Psoas muscle (tissue), 8 donors: ENCODE data around the gene MALRD1. TPM values are rescaled to one million over a fixed set of nuclear protein-coding genes. Genes with fewer than 3 reads are reported as not detected.

ENCODE experiments used
- ATAC-seq, 4 donors: fragments of 200-7000 bp; cut with Tn5 transposase; one replicate each; pipeline ENCODE4 v1.9.1; 2020; ENCODE audit warnings: moderate library complexity in 3 of 4, mild to moderate bottlenecking in 2 of 4
- DNase-seq, 2 donors: peaks; one replicate each; pipeline ENCODE4 v3.0.0-alpha.2; 2020
- H3K27ac ChIP-seq: fragments of 200-600 bp; one replicate; pipeline ENCODE4 v1.8.0; 2022
- H3K27me3 ChIP-seq, 3 donors: fragments of 200-600 bp in 1 of 3; one replicate each; pipeline versions ENCODE4 v1.6.1 to v1.8.0; 2013 to 2022; ENCODE audit warnings: low read length in 2 of 3, mild to moderate bottlenecking in 2 of 3, moderate library complexity in 1 of 3; ENCODE audit not compliant: insufficient read depth in 3 of 3
- H3K36me3 ChIP-seq, 2 donors: fragments of 200-600 bp in 1 of 2; one replicate each; pipeline versions ENCODE4 v1.6.1 to v1.8.0; 2013 to 2022; ENCODE audit warnings: low read depth in 1 of 2, mild to moderate bottlenecking in 1 of 2, moderate library complexity in 1 of 2; ENCODE audit not compliant: insufficient read depth in 1 of 2
- H3K4me1 ChIP-seq: fragments of 200-600 bp; one replicate; pipeline ENCODE4 v1.8.0; 2022
- H3K4me3 ChIP-seq: fragments of 200-600 bp; one replicate; pipeline ENCODE4 v1.8.0; 2022; ENCODE audit warnings: mild to moderate bottlenecking
- H3K9me3 ChIP-seq: fragments of 200-600 bp; one replicate; pipeline ENCODE4 v1.8.0; 2022
- CTCF ChIP-seq: fragments of 200-600 bp; IDR thresholded peaks from one replicate; pipeline ENCODE4 v1.8.0; 2022; ENCODE audit warnings: antibody characterized with exemption
- WGBS, 3 donors: extraction: QIAGEN DNeasy Blood & Tissue Kit; methylation state at CpG; one replicate each; pipeline versions ENCODE4 v1.1.6 to v1.1.7; 2013; 5-methylcytosine and 5-hydroxymethylcytosine counted together
- intact Hi-C, 2 donors: fragments of 100-400 bp; cut with DNase I; formaldehyde crosslinking; loops; one replicate each; pipeline versions ENCODE4 v1.11.0 to v1.14.2; 2022
- polyA plus RNA-seq, 3 donors: library from polyadenylated mRNA; stranded (reverse); fragments of 200-250 nt; gene quantifications; one replicate each; pipeline ENCODE4 v1.2.3, GENCODE V29; 2013
- total RNA-seq, 4 donors: library from RNA; stranded (reverse); fragmentation: NEBNext Ultra II Directional in 2 of 4; extraction: Animal tissue kit (Norgen Biotek cat#: 25700) in 2 of 4; gene quantifications; one replicate each; pipeline versions ENCODE4 v1.2.1 to v1.2.4, GENCODE V29; 2021 to 2023
- donor health status: healthy with polysubstance abuse.
- donor health status: DM: no; HTN: no; CAD: no; lungs with moderate emphysema.
- donor health status: Bipolar disorder and iron deficiency.
- donor health status: healthy.
- donor health status: DM: yes; HTN: yes; CAD: no.
- donor health status: DM: no; HTN: no; CAD: no.
- donor health status: DM: no; HTN: no; CAD: no.
- donor health status: DM: yes; HTN: yes; CAD: no.

MALRD1 gene
- total and polyA plus RNA-seq, 7 donors, result 0.12 to 0.39 (median 0.27) TPM; not detected in 3

- H3K27ac ChIP-seq, result no peak overlapping the region
- 73 to 79% (median 76%) methylated on average over 2 of the region's 2 CpGs for WGBS, 3 donors
- no peaks in the 10 kb centered on the region for H3K4me1 ChIP-seq
- H3K4me3 ChIP-seq, result no peak overlapping the region
- no peaks in the 10 kb centered on the region for H3K9me3 ChIP-seq
- DNase-seq (no peak), ATAC-seq (no peak)
- no peaks in the 10 kb centered on the region for H3K36me3 ChIP-seq
- no peaks in the 10 kb centered on the region for H3K27me3 ChIP-seq
- TF ChIP-seq CTCF, result no peak
- intact Hi-C loops, result no loop called here
Observed at GRCh38 chr10:19451937-19452336, 403.3 kb downstream of the MALRD1 start.

DNA sequence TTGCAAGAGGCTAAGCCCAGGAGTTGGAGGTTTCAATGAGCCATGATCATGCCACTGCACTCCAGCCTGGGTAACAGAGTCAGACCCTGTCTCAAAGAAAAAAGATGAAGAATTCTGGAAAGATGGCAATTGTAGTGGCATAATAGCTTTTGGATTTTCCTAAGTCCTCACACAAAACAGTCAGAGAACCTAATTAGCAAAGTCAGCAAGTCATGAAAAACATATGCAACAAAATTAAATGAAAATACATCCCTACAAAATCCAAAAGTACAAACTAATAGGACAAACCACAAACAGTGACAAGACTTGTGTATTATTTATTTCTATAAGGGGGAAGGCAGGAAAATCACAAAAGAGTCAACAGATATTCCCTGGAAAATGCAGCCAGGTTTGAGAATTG is 405.4 kb downstream of the MALRD1 start:
- DNase-seq (no peak), ATAC-seq (no peak)
- Histone ChIP-seq H3K9me3 (no peaks in the 10 kb centered on the region), H3K36me3 (no peaks in the 10 kb centered on the region), H3K27me3 (no peaks in the 10 kb centered on the region), H3K4me3 (no peak overlapping the region), H3K27ac (no peak overlapping the region), H3K4me1 (no peaks in the 10 kb centered on the region)
- no peak for TF ChIP-seq CTCF
- intact Hi-C loops, result no loop called here

DNA sequence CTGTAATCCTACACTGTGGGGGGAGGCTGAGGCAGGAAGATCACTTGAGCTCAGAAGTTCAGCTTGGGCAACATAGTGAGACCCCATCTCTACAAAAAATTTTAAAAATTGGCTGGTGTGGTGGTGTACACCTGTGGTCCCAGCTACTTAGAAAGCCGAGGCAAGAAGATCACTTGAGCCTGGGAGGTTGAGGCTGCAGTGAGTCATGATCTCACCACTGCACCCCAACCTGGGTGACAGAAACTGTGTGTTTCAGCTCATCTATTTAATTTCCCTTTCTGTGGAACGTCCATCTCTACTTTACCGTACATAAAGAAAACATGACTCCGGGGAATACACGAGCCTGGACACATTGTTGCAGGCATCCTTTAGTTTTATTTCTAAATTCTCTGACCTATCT is 413.0 kb downstream of the MALRD1 start:
- WGBS, 3 donors, result 87 to 92% (median 91%) methylated on average over 5 of the region's 5 CpGs
- Histone ChIP-seq H3K4me3 (no peak overlapping the region), H3K36me3 (no peaks in the 10 kb centered on the region), H3K27me3 (no peaks in the 10 kb centered on the region), H3K9me3 (no peaks in the 10 kb centered on the region), H3K4me1 (no peaks in the 10 kb centered on the region), H3K27ac (no peak overlapping the region)
- ATAC-seq, result no peak
- DNase-seq, result no peak
- intact Hi-C loops, result no loop called here
- TF ChIP-seq CTCF, result no peak

DNA sequence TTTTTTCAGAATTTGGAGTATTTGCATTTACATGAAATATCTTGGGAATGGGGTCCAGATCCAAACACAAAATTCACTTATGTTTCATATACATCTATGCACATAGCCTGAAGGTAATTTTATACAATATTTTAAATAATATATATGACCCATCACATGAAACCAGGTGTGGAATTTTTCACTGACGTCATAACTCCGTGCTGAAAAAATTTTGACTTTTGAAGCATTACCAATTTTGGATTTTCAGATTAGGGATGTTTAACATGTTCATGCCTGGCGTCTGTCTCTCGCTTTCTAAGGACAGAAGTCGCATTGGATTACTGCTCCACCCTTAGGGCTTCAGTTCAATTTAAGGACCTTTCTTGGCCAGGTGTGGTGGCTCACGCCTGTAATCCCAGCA is 418.1 kb downstream of the MALRD1 start:
- H3K36me3 ChIP-seq, result no peaks in the 10 kb centered on the region
- 90 to 93% (median 91%) methylated on average over 6 of the region's 6 CpGs for WGBS, 3 donors
- no peak overlapping the region for H3K4me3 ChIP-seq
- no peaks in the 10 kb centered on the region for H3K4me1 ChIP-seq
- DNase-seq, result no peak
- intact Hi-C loops, result no loop called here
- H3K27ac ChIP-seq, result no peak overlapping the region
- TF ChIP-seq CTCF, result no peak
- no peaks in the 10 kb centered on the region for H3K27me3 ChIP-seq
- ATAC-seq, result no peak
- no peaks in the 10 kb centered on the region for H3K9me3 ChIP-seq

DNA sequence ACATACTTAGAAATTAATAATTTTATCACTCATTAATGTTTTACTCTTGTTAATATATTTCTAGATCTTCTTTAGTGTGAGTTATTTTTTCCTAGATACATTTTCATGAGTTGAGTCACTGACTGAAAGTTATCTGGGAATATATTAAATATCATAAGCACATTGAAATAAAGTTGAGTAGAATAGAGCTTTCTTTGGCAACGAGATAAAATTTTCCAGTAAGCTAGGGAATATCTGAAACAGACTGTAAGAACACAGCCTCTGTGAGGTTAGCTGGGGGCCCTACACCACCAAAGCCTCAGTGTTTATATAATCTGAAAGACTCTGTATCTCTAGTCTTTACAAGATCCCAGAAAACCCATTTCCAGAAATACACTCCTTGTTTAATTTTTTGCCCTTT is 419.8 kb downstream of the MALRD1 start:
- Histone ChIP-seq H3K27ac (no peak overlapping the region), H3K36me3 (no peaks in the 10 kb centered on the region)
- WGBS, 3 donors, result 42 to 66% (median 62%) methylated on average over 1 of the region's 1 CpG

More for the DNA sequence above, 419.8 kb downstream of the MALRD1 start:
- Histone ChIP-seq H3K4me3 (no peak overlapping the region), H3K27me3 (no peaks in the 10 kb centered on the region), H3K4me1 (no peaks in the 10 kb centered on the region), H3K9me3 (no peaks in the 10 kb centered on the region)
- no peak for TF ChIP-seq CTCF
- intact Hi-C loops, result no loop called here
- DNase-seq (no peak), ATAC-seq (no peak)
